GM12878 (cell line): ENCODE data around the gene JADE2. TPM values are rescaled to one million over a fixed set of nuclear protein-coding genes. Genes with fewer than 3 reads are reported as not detected.

Experiments
- ATAC-seq: fragments of 200-7000 bp; cut with Tn5 transposase; 3 replicates; pipeline ENCODE4 v1.9.1; 2020; ENCODE audit warnings: mild to moderate bottlenecking, moderate library complexity
- BruUV-seq: library from RNA; stranded (reverse); fragments of 400-500 nt; replicated peaks from 2 replicates; lab custom pipeline; 2021; lab: Mats Ljungman, UMichigan
- CTCF ChIA-PET: fragments of 300-600 bp; sonication (Branson Sonifier 250); formaldehyde crosslinking; extraction: SDS; loops from one replicate; lab custom pipeline; 2021; ENCODE audit warnings: inconsistent platforms; lab: Yijun Ruan, JAX
- POLR2A ChIA-PET: fragments of 350-600 bp; formaldehyde crosslinking; extraction: SDS; loops from one replicate; lab custom pipeline; 2021; ENCODE audit warnings: inconsistent platforms; lab: Charles Lee
- RAD21 ChIA-PET: fragments of 300-600 bp; sonication (Branson Sonifier 250); formaldehyde crosslinking; loops from one replicate; lab custom pipeline; 2023; ENCODE audit warnings: antibody characterized with exemption; ENCODE audit not compliant: unreplicated experiment; lab: Charles Lee
- SMC1A ChIA-PET: fragments of 300-600 bp; sonication (Branson Sonifier 250); formaldehyde crosslinking; loops from one replicate; lab custom pipeline; 2023; ENCODE audit not compliant: unreplicated experiment, uncharacterized antibody; lab: Charles Lee
- DNase-seq: peaks from one replicate; pipeline ENCODE4 v3.0.0-alpha.2; 2011; ENCODE audit warnings: low read depth, low spot score
- FAIRE-seq: peaks from 3 replicates; lab custom pipeline; 2011; peaks lifted over from hg19 to GRCh38; lab: Jason Lieb, UNC
- H2AFZ ChIP-seq: 2 replicates; pipeline ENCODE4 v1.6.0; 2011; ENCODE audit warnings: low read depth, low read length, control low read depth; ENCODE audit not compliant: control insufficient read depth
- H3K27ac ChIP-seq: 2 replicates; pipeline ENCODE4 v1.5.1; 2011; ENCODE audit warnings: control low read depth; ENCODE audit not compliant: control insufficient read depth, insufficient read depth
- H3K27me3 ChIP-seq, 2 experiments: replicated peaks in 1 of 2; 2 replicates each; pipeline versions ENCODE4 v1.6.0 to v1.6.1; 2011; ENCODE audit warnings: low read length in 1 of 2; ENCODE audit not compliant: control insufficient read depth in 2 of 2, insufficient read depth in 2 of 2
- H3K36me3 ChIP-seq, 2 experiments: 2 replicates each; pipeline ENCODE4 v1.5.1; 2011; ENCODE audit warnings: low read length in 1 of 2; ENCODE audit not compliant: control insufficient read depth in 2 of 2, insufficient read depth in 2 of 2
- H3K4me1 ChIP-seq: 2 replicates; pipeline ENCODE4 v1.6.1; 2011; ENCODE audit warnings: mild to moderate bottlenecking, low read length, moderate library complexity, mixed read lengths; ENCODE audit not compliant: control insufficient read depth, insufficient read depth
- H3K4me2 ChIP-seq: 2 replicates; pipeline ENCODE4 v1.6.0; 2011; ENCODE audit warnings: control low read depth; ENCODE audit not compliant: control insufficient read depth, insufficient read depth
- H3K4me3 ChIP-seq: fragments of 200-600 bp; sonication (generic); 2 replicates; pipeline ENCODE4 v1.5.1; 2016
- H3K79me2 ChIP-seq: 2 replicates; pipeline ENCODE4 v1.6.0; 2011; ENCODE audit warnings: low read length; ENCODE audit not compliant: control insufficient read depth, insufficient read depth
- H3K9ac ChIP-seq: 2 replicates; pipeline ENCODE4 v1.8.0; 2011; ENCODE audit warnings: low read length, control low read depth, mixed read lengths; ENCODE audit not compliant: control insufficient read depth, insufficient read depth
- H3K9me3 ChIP-seq: replicated peaks from 3 replicates; pipeline ENCODE4 v1.5.1; 2011; ENCODE audit warnings: mild to moderate bottlenecking, low read length; ENCODE audit not compliant: control insufficient read depth, insufficient read depth
- H4K20me1 ChIP-seq: 2 replicates; pipeline ENCODE4 v1.6.0; 2011; ENCODE audit not compliant: control insufficient read depth, insufficient read depth
- EED ChIP-seq: sonication (generic); IDR thresholded peaks from 2 replicates; pipeline ENCODE4 v1.6.1; 2016; ENCODE audit warnings: antibody characterized with exemption, low read depth
- EGR1 ChIP-seq, 2 experiments: IDR thresholded peaks; 1 replicate in 1 of 2; 2 replicates in 1 of 2; pipeline ENCODE4 v1.6.1; 2011 to 2012; ENCODE audit warnings: low read depth in 2 of 2, low read length in 2 of 2, borderline replicate concordance in 1 of 2, mild to moderate bottlenecking in 1 of 2, moderate library complexity in 1 of 2
- FOXM1 ChIP-seq: IDR thresholded peaks from 2 replicates; pipeline ENCODE4 v1.6.1; 2012; ENCODE audit warnings: low read depth, mild to moderate bottlenecking, inconsistent platforms, low read length, moderate library complexity
- HDAC6 ChIP-seq: fragments of 200-600 bp; sonication (generic); IDR thresholded peaks from one replicate; pipeline ENCODE4 v1.8.0; 2017; ENCODE audit warnings: antibody characterized with exemption; ENCODE audit not compliant: unreplicated experiment
- IRF5 ChIP-seq: fragments of 450-650 bp; IDR thresholded peaks from 2 replicates; pipeline ENCODE4 v1.6.1; 2017; ENCODE audit warnings: borderline replicate concordance
- JUNB ChIP-seq: IDR thresholded peaks from 2 replicates; pipeline ENCODE4 v1.6.1; 2016; ENCODE audit warnings: antibody characterized with exemption, mild to moderate bottlenecking
- PML ChIP-seq: IDR thresholded peaks from 2 replicates; pipeline ENCODE4 v1.6.1; 2012; ENCODE audit warnings: low read length, inconsistent platforms
- RFX5 ChIP-seq: IDR thresholded peaks from 2 replicates; pipeline ENCODE4 v1.6.1; 2011; ENCODE audit warnings: low read depth, low read length, improper control_type of control experiment
- SMAD1 ChIP-seq: fragments of 450-650 bp; IDR thresholded peaks from 2 replicates; pipeline ENCODE4 v1.6.1; 2018; ENCODE audit warnings: mild to moderate bottlenecking, low read depth; ENCODE audit not compliant: partially characterized antibody
- ZNF24 ChIP-seq: fragments of 450-650 bp; IDR thresholded peaks from 2 replicates; pipeline ENCODE4 v1.6.1; 2017; ENCODE audit warnings: antibody characterized with exemption, mild to moderate bottlenecking
- ZNF384 ChIP-seq: IDR thresholded peaks from 2 replicates; pipeline ENCODE4 v1.6.1; 2012; ENCODE audit warnings: low read depth, mild to moderate bottlenecking, low read length, improper control_type of control experiment, borderline replicate concordance
- ZSCAN29 ChIP-seq: fragments of 450-650 bp; IDR thresholded peaks from 2 replicates; pipeline ENCODE4 v1.6.1; 2017; ENCODE audit warnings: mild to moderate bottlenecking, moderate library complexity
- WGBS: methylation state at CpG from one replicate; pipeline ENCODE4 v1.1.6; 2016; ENCODE audit warnings: low lambda C conversion rate; ENCODE audit not compliant: insufficient replicate concordance, insufficient coverage; ENCODE audit errors: missing lambda C conversion rate; 5-methylcytosine and 5-hydroxymethylcytosine counted together
- in situ Hi-C: fragments of 300-500 bp; cut with MboI; formaldehyde crosslinking; loops from 9 replicates; pipeline ENCODE4 v1.14.3; 2018; ENCODE audit warnings: mixed read lengths
- intact Hi-C: fragments of 100-400 bp; cut with micrococcal nuclease; formaldehyde crosslinking; loops from one replicate; pipeline ENCODE4 v1.14.2; 2022; ENCODE audit not compliant: unreplicated experiment
- polyA plus RNA-seq, 11 experiments: library from polyadenylated mRNA; depleted of rRNA in 4 of 11; unstranded in 6 of 11; stranded (reverse) in 5 of 11; fragments of >200 nt; fragmentation: Nextera tagmentation in 4 of 11; fragmentation: Illumina TruSeq in 1 of 11; extraction: Ambion mirVana in 4 of 11; extraction: Trizol in 1 of 11; gene quantifications; 1 replicate in 1 of 11; 2 replicates in 10 of 11; pipeline versions ENCODE4 v1.2.1 to v1.2.3, GENCODE V29; 2011 to 2016; ENCODE audit warnings: inconsistent platforms in 2 of 11, missing spikeins in 2 of 11, low read depth in 1 of 11
- total RNA-seq, 4 experiments: library from RNA; depleted of rRNA in 3 of 4; stranded (reverse); fragments of >200 nt in 3 of 4; fragmentation: Illumina TruSeq in 1 of 4; extraction: Trizol in 1 of 4; gene quantifications; 2 replicates each; pipeline versions ENCODE4 v1.2.1 to v1.2.3, GENCODE V29; 2013 to 2021

The JADE2 gene
- total and polyA plus RNA-seq, 10 of the 15 experiments (the other 5 are each of a cell fraction or from before 2014, with no cell fraction given) = 1.5 to 67.0 (median 22.4) TPM

DNA sequence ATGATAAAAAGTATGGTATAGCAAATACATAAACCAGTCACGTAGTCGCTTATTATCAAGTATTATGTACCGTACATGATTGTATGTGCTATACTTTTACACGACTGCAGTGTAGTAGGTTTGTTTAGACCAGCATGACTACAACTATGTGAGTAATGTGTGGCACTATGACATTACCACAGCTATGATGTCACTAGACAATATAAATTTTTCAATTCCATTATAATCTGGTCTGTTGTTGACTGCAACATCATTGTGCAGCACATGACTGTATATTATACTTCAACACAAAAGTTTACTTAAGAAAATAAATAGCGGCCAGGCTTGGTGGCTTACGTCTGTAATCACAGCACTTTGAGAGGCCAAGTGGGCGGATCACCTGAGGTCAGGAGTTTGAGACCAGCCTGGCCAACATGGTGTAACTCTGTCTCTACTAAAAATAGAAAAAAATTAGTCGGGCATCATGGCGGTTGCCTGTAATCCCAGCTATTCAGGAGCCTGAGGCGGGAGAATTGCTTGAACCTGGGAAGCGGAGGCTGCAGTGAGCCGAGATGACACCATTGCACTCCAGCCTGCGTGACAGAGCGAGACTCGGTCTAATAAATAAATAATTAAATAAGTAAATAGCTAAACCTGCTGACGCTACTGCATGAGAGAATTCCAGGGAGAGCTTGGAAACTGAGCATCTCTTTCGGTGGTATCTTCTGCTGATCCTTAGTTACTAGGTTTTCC lies 24.6 kb upstream of the JADE2 start:
- intact Hi-C loops = no loop called here
- ChIA-PET CTCF (interaction anchor here (1.3 to 2.1 kb wide), 3 partner anchors 20 to 90 kb away, joined by 3 to 5 read pairs (median 4); partner anchors contain the start of gene CDKN2AIPNL), POLR2A (interaction anchor here (0.8 to 2.3 kb wide), 3 partner anchors 34 to 345 kb away, joined by 3 to 7 read pairs (median 3); partner anchors contain the start of gene C5orf24), RAD21 (interaction anchor here (0.6 to 1.1 kb wide), 3 partner anchors 24 to 42 kb away, joined by 3 to 4 read pairs (median 4); partner anchors contain the start of gene JADE2), SMC1A (interaction anchor here (0.6 to 2.2 kb wide), 6 partner anchors 10 to 197 kb away, joined by 3 to 9 read pairs (median 4); partner anchors contain the start of gene CDKN2AIPNL)
- Histone ChIP-seq H3K4me3 (no peak overlapping the region), H3K4me1 (peaks cover 15% of the 10 kb centered on the region), H3K27ac (no peak overlapping the region), H3K27me3 (no peaks in the 10 kb centered on the region), H4K20me1 (no peaks in the 10 kb centered on the region), H3K9me3 (no peaks in the 10 kb centered on the region), H2AFZ (no peak overlapping the region), H3K79me2 (no peaks in the 10 kb centered on the region), H3K9ac (no peak overlapping the region), H3K4me2 (no peak overlapping the region), H3K36me3 (no peaks in the 10 kb centered on the region)
- no peak for FAIRE-seq
- ATAC-seq = no peak
- BruUV-seq = no TSS peak
- no peak for DNase-seq
- 88% methylated on average over 17 of the region's 17 CpGs for WGBS
- no peak for TF ChIP-seq ZNF24
- TF ChIP-seq FOXM1 = no peak
- no peak for TF ChIP-seq ZNF384
- no peak for TF ChIP-seq HDAC6
- in situ Hi-C loops = no loop called here

DNA sequence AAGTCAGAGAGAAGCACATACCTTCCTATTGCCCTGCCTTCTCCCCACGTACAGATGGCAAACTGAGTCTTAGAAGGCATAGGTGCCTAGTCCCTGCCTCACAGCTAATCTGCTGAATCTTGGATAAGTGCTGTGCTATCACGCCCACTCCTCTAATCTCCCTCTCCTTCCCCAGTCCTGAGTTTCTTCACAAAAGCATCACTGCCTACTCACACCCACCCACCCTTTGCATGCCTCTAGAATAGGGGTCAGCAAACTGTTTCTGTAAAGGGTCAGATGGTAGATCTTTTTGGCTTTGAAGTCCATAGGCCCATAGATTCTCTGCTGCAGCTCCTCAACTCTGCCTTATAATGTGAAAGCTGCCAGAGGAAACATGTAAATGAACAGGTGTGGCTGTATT lies 23.2 kb upstream of the JADE2 start:
- no peaks in the 10 kb centered on the region for H3K36me3 ChIP-seq
- DNase-seq = no peak
- intact Hi-C loops = loop anchor here (2.0 kb wide), 1 partner anchor 23 kb away; the partner anchor contains the start of gene JADE2

More for the DNA sequence above, 23.2 kb upstream of the JADE2 start:
- H4K20me1 ChIP-seq = no peaks in the 10 kb centered on the region
- H2AFZ ChIP-seq = peak overlapping the region; percentile 51; the same call in 1 of the 2 replicates
- SMC1A ChIA-PET = interaction anchor here (1.6 to 2.2 kb wide), 5 partner anchors 8 to 92 kb away, joined by 4 to 9 read pairs (median 5); partner anchors contain the start of gene CDKN2AIPNL
- 46% methylated on average over 2 of the region's 2 CpGs for WGBS
- FAIRE-seq = no peak
- RAD21 ChIA-PET = interaction anchor here (1.0 to 1.8 kb wide), 5 partner anchors 9 to 91 kb away, joined by 3 to 11 read pairs (median 3); partner anchors contain the start of genes CDKN2AIPNL and JADE2
- TF ChIP-seq EGR1 (IDR thresholded peaks at IDR 0.05; ENCODE audit: borderline replicate concordance in 1 of 2, low read depth in 2 of 2, low read length in 2 of 2) (no peak), JUNB (no peak), ZSCAN29 (no peak), EED (no peak), RFX5 (no peak), SMAD1 (no peak), IRF5 (no peak), PML (no peak)
- H3K4me3 ChIP-seq = no peak overlapping the region
- no TSS peak for BruUV-seq
- H3K4me2 ChIP-seq = no peak overlapping the region
- H3K79me2 ChIP-seq = no peaks in the 10 kb centered on the region
- no peaks in the 10 kb centered on the region for H3K9me3 ChIP-seq
- CTCF ChIA-PET = interaction anchor here (0.7 to 2.1 kb wide), 9 partner anchors 9 to 463 kb away, joined by 3 to 5 read pairs (median 3); partner anchors contain the start of gene CDKN2AIPNL
- no peaks in the 10 kb centered on the region for H3K27me3 ChIP-seq
- no peak overlapping the region for H3K27ac ChIP-seq
- H3K9ac ChIP-seq = no peak overlapping the region
- in situ Hi-C loops = no loop called here
- POLR2A ChIA-PET = interaction anchor here (1.8 to 2.3 kb wide), 2 partner anchors 21 to 36 kb away, joined by 7 to 8 read pairs; no protein-coding TSS in a partner anchor
- ATAC-seq = no peak
- H3K4me1 ChIP-seq = peaks cover 15% of the 10 kb centered on the region
